Glutamatergic neuron (in vitro differentiated cells): ENCODE measurements around the gene EMILIN3. TPM values are rescaled to one million over a fixed set of nuclear protein-coding genes. Genes with fewer than 3 reads are reported as not detected.

Source experiments
- DNase-seq: peaks from one replicate; pipeline ENCODE4 v3.0.0; 2022
- H3K27ac Mint-ChIP-seq: one replicate; pipeline ENCODE4 v1.8.0; 2020; ENCODE audit warnings: mild to moderate bottlenecking, mixed read lengths, inconsistent platforms; ENCODE audit not compliant: unreplicated experiment
- H3K27me3 Mint-ChIP-seq: one replicate; pipeline ENCODE4 v1.8.0; 2020; ENCODE audit warnings: mild to moderate bottlenecking, moderate library complexity, mixed read lengths, inconsistent platforms; ENCODE audit not compliant: unreplicated experiment
- H3K36me3 Mint-ChIP-seq: one replicate; pipeline ENCODE4 v1.8.0; 2020; ENCODE audit warnings: mild to moderate bottlenecking, mixed read lengths, inconsistent platforms; ENCODE audit not compliant: unreplicated experiment
- H3K4me1 Mint-ChIP-seq: one replicate; pipeline ENCODE4 v1.8.0; 2020; ENCODE audit warnings: mild to moderate bottlenecking, low read depth, mixed read lengths, inconsistent platforms; ENCODE audit not compliant: unreplicated experiment
- H3K4me3 Mint-ChIP-seq: one replicate; pipeline ENCODE4 v1.8.0; 2020; ENCODE audit warnings: mild to moderate bottlenecking, mixed read lengths, inconsistent platforms; ENCODE audit not compliant: unreplicated experiment
- H3K9me3 Mint-ChIP-seq: one replicate; pipeline ENCODE4 v1.8.0; 2020; ENCODE audit warnings: mild to moderate bottlenecking, moderate library complexity, mixed read lengths, inconsistent platforms; ENCODE audit not compliant: unreplicated experiment
- total RNA-seq: library from RNA; stranded (reverse); fragmentation: NEBNext Ultra II Directional; extraction: Animal tissue kit (Norgen Biotek cat#: 25700); gene quantifications from one replicate; pipeline ENCODE4 v1.2.1, GENCODE V29; 2021; ENCODE audit not compliant: unreplicated experiment
- TF ChIP-seq, protein P1 (sequence below): fragments of 200-600 bp; sonication (generic); IDR thresholded peaks from one replicate; pipeline ENCODE4 v1.5.0; 2021; ENCODE audit not compliant: partially characterized antibody, unreplicated experiment

EMILIN3 gene
- total RNA-seq, 1 donor from 2014 or later, result not detected

GRCh38 chr20:41373931-41374920, 7.6 kb upstream of the EMILIN3 start:
- H3K27ac Mint-ChIP-seq, result no peak overlapping the region
- no peak overlapping the region for H3K4me3 Mint-ChIP-seq
- H3K27me3 Mint-ChIP-seq, result peaks cover 17% of the 10 kb centered on the region
- peaks cover 8% of the 10 kb centered on the region for H3K9me3 Mint-ChIP-seq
- H3K4me1 Mint-ChIP-seq, result no peaks in the 10 kb centered on the region
- TF ChIP-seq, protein P1, sequence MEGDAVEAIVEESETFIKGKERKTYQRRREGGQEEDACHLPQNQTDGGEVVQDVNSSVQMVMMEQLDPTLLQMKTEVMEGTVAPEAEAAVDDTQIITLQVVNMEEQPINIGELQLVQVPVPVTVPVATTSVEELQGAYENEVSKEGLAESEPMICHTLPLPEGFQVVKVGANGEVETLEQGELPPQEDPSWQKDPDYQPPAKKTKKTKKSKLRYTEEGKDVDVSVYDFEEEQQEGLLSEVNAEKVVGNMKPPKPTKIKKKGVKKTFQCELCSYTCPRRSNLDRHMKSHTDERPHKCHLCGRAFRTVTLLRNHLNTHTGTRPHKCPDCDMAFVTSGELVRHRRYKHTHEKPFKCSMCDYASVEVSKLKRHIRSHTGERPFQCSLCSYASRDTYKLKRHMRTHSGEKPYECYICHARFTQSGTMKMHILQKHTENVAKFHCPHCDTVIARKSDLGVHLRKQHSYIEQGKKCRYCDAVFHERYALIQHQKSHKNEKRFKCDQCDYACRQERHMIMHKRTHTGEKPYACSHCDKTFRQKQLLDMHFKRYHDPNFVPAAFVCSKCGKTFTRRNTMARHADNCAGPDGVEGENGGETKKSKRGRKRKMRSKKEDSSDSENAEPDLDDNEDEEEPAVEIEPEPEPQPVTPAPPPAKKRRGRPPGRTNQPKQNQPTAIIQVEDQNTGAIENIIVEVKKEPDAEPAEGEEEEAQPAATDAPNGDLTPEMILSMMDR, result no peak
- no peak for DNase-seq
- peaks cover 11% of the 10 kb centered on the region for H3K36me3 Mint-ChIP-seq

DNA sequence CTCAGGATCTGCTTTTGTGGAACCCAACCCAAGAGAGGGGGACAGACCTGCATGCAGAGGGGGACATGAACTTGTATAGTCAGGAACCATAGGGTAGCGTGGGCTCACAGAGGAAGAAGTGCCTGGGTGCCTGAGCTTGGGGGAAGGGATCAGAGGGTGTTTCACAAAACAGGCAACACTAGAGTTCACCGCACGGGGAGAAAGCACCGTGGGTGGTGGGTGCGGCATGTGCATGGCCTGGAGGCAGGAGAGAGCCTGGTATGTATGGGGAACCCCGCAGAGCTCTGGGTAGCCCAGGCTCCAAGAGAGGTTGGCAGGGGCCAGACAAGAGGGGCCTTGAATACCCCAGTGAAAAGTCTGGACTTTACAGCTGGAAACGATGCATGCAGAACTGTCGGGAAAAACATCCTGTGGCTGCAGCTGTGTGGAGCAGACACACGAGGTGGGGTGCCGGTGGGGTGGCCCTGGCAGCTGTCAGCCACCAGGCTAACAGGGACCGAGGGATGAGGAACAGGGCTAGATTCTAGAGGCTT, 6.7 kb upstream of the EMILIN3 start:
- Mint-ChIP-seq H3K9me3 (peaks cover 8% of the 10 kb centered on the region), H3K4me3 (no peak overlapping the region), H3K36me3 (peaks cover 11% of the 10 kb centered on the region), H3K27me3 (peaks cover 17% of the 10 kb centered on the region), H3K27ac (no peak overlapping the region), H3K4me1 (no peaks in the 10 kb centered on the region)
- DNase-seq, result no peak
- TF ChIP-seq, protein P1, result no peak

DNA sequence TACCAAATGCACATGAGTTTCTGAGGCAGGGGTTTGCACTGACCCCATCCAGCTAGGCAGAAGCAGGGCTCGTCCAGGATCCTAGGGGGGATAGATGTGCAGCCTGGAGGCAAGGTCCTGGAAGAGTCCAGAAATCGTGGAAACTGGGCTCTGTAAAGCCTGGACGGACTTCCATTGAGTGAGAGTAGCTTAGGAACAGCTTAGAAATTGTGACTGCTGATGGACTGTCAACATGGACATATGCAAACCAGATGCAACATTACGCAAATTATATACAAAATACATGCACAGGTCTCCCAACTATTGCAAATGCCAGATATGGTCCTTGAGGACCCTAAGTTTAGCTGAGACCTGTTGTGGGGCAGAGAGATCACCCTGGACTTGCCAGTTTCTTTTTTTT, 4.8 kb upstream of the EMILIN3 start:
- Mint-ChIP-seq H3K27me3 (peaks cover 20% of the 10 kb centered on the region), H3K4me3 (no peak overlapping the region), H3K4me1 (no peaks in the 10 kb centered on the region), H3K9me3 (peaks cover 17% of the 10 kb centered on the region), H3K27ac (no peak overlapping the region), H3K36me3 (peaks cover 11% of the 10 kb centered on the region)
- TF ChIP-seq, protein P1, result no peak
- no peak for DNase-seq

DNA sequence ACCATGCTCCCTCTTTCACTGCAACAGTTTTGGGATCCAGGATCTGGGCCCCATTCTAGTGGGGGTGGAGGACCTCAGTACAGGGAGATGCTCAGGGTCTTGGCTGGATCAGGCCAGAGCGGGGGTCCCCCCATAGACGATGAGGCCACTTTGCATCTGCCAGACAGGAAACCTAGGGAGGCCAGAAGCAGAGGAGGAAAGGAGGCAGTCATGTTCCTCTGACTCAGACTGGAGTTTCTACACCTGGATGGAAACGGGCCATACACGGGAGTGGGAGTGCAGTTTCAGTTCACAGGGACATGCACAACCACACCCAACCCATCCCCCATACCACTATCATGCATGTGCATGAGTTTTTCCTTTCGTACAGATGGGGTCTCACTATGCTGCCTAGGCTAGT, 3.6 kb upstream of the EMILIN3 start:
- Mint-ChIP-seq H3K27me3 (peaks cover 22% of the 10 kb centered on the region), H3K4me1 (no peaks in the 10 kb centered on the region), H3K4me3 (no peak overlapping the region), H3K27ac (no peak overlapping the region), H3K9me3 (peaks cover 17% of the 10 kb centered on the region), H3K36me3 (peaks cover 11% of the 10 kb centered on the region)
- TF ChIP-seq, protein P1, result no peak
- DNase-seq, result no peak

GRCh38 chr20:41369673-41370072, 3.1 kb upstream of the EMILIN3 start:
- Mint-ChIP-seq H3K4me1 (no peaks in the 10 kb centered on the region), H3K36me3 (peaks cover 11% of the 10 kb centered on the region), H3K27me3 (peaks cover 25% of the 10 kb centered on the region), H3K9me3 (peaks cover 16% of the 10 kb centered on the region), H3K27ac (no peak overlapping the region), H3K4me3 (no peak overlapping the region)
- TF ChIP-seq, protein P1, result no peak
- DNase-seq, result no peak
